ENCODE results near the gene ELP6.
A peak's percentile ranks its signal among the peaks of the same experiment; 100 is the strongest.
"Not testable (repeated sequence)": the region's sequence is repeated elsewhere in the genome, so short reads cannot be mapped to it uniquely, and the experiment has no call there.

Gene ELP6

GRCh38 chr3:47505267-47505666 lies 8.2 kb downstream of the ELP6 start:
- DNase-seq = not testable (repeated sequence)

- no peak for DNase-seq
These were observed 9.4 kb downstream of the ELP6 start for GRCh38 chr3:47504113-47504512.

GRCh38 chr3:47503033-47503432 lies 10.5 kb downstream of the ELP6 start:
- DNase-seq = no peak

GRCh38 chr3:47496892-47497291 lies 16.6 kb downstream of the ELP6 start:
- DNase-seq = no peak

- DNase-seq = no peak
These were observed 17.6 kb downstream of the ELP6 start for GRCh38 chr3:47495886-47496285.

GRCh38 chr3:47495111-47495510 lies 18.4 kb downstream of the ELP6 start:
- no peak for DNase-seq

GRCh38 chr3:47491777-47492176 lies 21.7 kb downstream of the ELP6 start:
- DNase-seq = no peak

- DNase-seq = no peak
These were observed 22.3 kb downstream of the ELP6 start for GRCh38 chr3:47491186-47491585.

- no peak for DNase-seq
These were observed 26.2 kb downstream of the ELP6 start for GRCh38 chr3:47487265-47487664.

- DNase-seq = no peak
These were observed 27.7 kb downstream of the ELP6 start for GRCh38 chr3:47485812-47486211.

- DNase-seq = no peak
These were observed 31.1 kb downstream of the ELP6 start for GRCh38 chr3:47482366-47482765.

- not testable (repeated sequence) for DNase-seq
These were observed 31.7 kb downstream of the ELP6 start for GRCh38 chr3:47481763-47482162.

- DNase-seq = not testable (repeated sequence)
These were observed 33.2 kb downstream of the ELP6 start for GRCh38 chr3:47480267-47480666.

GRCh38 chr3:47479826-47480160 lies 33.7 kb downstream of the ELP6 start:
- DNase-seq = no peak

- DNase-seq = no peak
These were observed 35.5 kb downstream of the ELP6 start for GRCh38 chr3:47478022-47478421.

- DNase-seq = no peak
These were observed 36.8 kb downstream of the ELP6 start for GRCh38 chr3:47476644-47477199.

GRCh38 chr3:47476330-47476626 lies 37.2 kb downstream of the ELP6 start:
- no peak for DNase-seq

GRCh38 chr3:47475570-47476329 lies 37.8 kb downstream of the ELP6 start, which contains the start of gene SCAP:
SCAP (minus strand) TSS chr3:47475941; CDS start chr3:47442993, 32,948 bp downstream.
- DNase-seq = peak; percentile 94 to 95

- DNase-seq = no peak
These were observed 38.4 kb downstream of the ELP6 start for GRCh38 chr3:47475029-47475569.

- no peak for DNase-seq
These were observed 40.1 kb downstream of the ELP6 start for GRCh38 chr3:47473391-47473790.

- no peak for DNase-seq
These were observed 43.9 kb downstream of the ELP6 start for GRCh38 chr3:47469616-47470015.

- DNase-seq = not testable (repeated sequence)
These were observed 45.2 kb downstream of the ELP6 start for GRCh38 chr3:47468315-47468714.

GRCh38 chr3:47464588-47464987 lies 48.9 kb downstream of the ELP6 start:
- no peak for DNase-seq

GRCh38 chr3:47459534-47460085 lies 53.9 kb downstream of the ELP6 start:
- not testable (repeated sequence) for DNase-seq
